Kidney epithelial cell (primary cell): ENCODE measurements around the gene THSD4. TPM values are rescaled to one million over a fixed set of nuclear protein-coding genes. Genes with fewer than 3 reads are reported as not detected.

ENCODE experiments used
- DNase-seq: peaks from one replicate; pipeline ENCODE4 v3.0.0-alpha.2; 2010; ENCODE audit warnings: low read depth
- H3K27me3 ChIP-seq: 2 replicates; pipeline ENCODE4 v1.6.0; 2011; ENCODE audit warnings: low read length; ENCODE audit not compliant: control insufficient read depth, insufficient read depth
- H3K36me3 ChIP-seq: 2 replicates; pipeline ENCODE4 v1.5.1; 2011; ENCODE audit warnings: low read length; ENCODE audit not compliant: control insufficient read depth, insufficient read depth
- H3K4me3 ChIP-seq: 2 replicates; pipeline ENCODE4 v1.5.1; 2011; ENCODE audit warnings: low read depth, mild to moderate bottlenecking, control low read depth, low read length
- total RNA-seq: library from RNA; depleted of rRNA; stranded (reverse); fragments of >200 nt; gene quantifications from 2 replicates; pipeline ENCODE4 v1.2.3, GENCODE V29; 2015
- TF ChIP-seq, protein P1 (sequence below): IDR thresholded peaks from 2 replicates; pipeline ENCODE4 v1.5.1; 2011; ENCODE audit warnings: mild to moderate bottlenecking, moderate library complexity, low read length, control low read depth, inconsistent platforms; ENCODE audit not compliant: insufficient read depth, poor library complexity, severe bottlenecking

Gene THSD4
- total RNA-seq, 1 donor from 2014 or later = 17.7 TPM

DNA sequence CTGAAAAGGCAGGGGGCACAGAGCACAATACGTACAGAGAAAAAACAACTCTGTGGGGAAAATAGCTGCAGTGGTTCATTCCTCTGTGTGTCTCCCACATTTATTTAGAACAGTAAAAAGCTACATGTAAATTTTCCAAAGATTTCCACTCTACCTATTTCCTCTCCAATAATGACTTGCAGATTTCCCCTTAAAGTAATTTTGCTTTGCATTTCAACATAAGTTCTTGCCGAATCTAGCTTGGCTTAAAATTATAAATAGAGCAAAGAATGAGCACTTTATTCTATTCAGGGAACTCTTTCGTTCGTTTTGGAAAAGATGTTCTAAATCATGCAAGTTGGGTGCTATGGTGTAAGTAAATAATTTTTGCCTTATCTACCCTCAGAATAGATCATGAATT, 636.9 kb downstream of the THSD4 start:
- H3K36me3 ChIP-seq = no peaks in the 10 kb centered on the region
- no peak for DNase-seq
- no peaks in the 10 kb centered on the region for H3K27me3 ChIP-seq
- no peak overlapping the region for H3K4me3 ChIP-seq
- TF ChIP-seq, protein P1, sequence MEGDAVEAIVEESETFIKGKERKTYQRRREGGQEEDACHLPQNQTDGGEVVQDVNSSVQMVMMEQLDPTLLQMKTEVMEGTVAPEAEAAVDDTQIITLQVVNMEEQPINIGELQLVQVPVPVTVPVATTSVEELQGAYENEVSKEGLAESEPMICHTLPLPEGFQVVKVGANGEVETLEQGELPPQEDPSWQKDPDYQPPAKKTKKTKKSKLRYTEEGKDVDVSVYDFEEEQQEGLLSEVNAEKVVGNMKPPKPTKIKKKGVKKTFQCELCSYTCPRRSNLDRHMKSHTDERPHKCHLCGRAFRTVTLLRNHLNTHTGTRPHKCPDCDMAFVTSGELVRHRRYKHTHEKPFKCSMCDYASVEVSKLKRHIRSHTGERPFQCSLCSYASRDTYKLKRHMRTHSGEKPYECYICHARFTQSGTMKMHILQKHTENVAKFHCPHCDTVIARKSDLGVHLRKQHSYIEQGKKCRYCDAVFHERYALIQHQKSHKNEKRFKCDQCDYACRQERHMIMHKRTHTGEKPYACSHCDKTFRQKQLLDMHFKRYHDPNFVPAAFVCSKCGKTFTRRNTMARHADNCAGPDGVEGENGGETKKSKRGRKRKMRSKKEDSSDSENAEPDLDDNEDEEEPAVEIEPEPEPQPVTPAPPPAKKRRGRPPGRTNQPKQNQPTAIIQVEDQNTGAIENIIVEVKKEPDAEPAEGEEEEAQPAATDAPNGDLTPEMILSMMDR = no peak

DNA sequence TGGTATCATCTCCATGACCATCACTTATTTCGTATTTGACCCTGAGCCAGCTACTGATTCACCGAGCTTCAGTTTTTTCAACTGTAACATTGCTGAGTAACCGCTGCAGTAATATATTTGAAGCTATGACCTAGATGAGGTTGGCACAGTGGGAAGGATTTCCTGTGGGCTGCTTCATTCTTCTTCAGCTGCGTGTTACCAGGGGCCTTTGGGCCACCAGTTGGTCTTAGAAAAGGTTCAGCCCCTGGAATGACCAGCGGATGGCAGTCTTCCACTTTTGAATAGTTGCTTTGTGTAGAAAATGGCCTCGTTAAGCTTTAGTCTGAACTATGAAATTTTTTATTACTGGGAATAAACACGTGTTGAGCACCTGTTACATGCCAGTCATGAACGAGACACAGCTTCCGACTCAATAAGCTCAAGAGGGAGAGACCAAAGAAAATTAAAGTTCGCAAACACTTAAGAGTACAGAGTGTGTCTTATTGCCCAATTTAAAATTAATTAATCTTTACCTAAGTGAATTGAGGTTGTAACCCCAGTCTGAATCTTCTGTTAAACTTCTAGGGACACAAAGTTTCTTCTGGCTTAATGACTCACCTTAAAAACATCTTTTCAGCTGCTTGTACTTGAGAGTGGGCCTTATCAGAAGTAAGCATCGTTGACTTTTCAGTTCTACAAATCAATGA, 637.5 kb downstream of the THSD4 start:
- H3K36me3 ChIP-seq = no peaks in the 10 kb centered on the region
- no peak overlapping the region for H3K4me3 ChIP-seq
- TF ChIP-seq, protein P1 = peak; percentile 70
- H3K27me3 ChIP-seq = no peaks in the 10 kb centered on the region
- peak; percentile 88 for DNase-seq

DNA sequence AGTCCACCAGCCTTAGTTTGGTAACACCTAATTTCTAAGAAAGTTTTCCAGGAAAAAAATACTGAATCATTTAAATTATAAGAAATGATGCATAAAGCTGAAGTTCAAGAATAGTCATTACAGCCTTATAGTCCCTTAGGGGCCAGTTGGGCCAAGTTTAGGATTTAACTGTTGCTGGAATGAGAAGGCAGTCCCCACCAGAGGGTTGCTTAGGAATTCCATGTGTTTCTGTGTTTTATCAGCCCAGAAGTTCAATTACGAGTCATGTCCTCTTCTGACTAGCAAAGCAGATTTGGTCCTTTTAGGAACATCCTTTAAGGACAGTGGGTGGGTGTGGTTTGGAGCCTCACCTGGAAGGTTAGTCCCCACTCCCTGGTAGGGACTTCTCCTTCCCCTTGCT, 638.1 kb downstream of the THSD4 start:
- Histone ChIP-seq H3K27me3 (no peaks in the 10 kb centered on the region), H3K36me3 (no peaks in the 10 kb centered on the region), H3K4me3 (no peak overlapping the region)
- DNase-seq = no peak
- TF ChIP-seq, protein P1 = no peak

DNA sequence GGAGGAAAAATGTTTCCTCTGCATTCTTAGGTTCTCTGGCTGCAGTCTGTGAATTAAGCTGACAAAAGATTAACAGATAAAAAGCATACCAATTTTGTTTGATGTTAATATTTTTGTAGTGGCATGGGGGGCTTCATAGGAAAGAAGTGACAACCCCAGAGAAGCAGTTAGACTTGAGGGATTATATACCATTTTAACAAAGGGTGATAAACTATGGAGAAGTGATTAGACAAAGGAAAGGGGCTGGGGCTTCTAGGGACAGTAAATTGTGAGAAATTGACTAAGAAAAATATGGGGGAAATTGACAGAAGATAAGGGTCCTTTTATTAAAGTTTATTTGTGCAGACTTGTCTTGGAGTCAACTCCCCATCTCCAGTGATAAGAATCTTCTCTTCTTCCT, 639.4 kb downstream of the THSD4 start:
- H3K36me3 ChIP-seq = no peaks in the 10 kb centered on the region

DNA sequence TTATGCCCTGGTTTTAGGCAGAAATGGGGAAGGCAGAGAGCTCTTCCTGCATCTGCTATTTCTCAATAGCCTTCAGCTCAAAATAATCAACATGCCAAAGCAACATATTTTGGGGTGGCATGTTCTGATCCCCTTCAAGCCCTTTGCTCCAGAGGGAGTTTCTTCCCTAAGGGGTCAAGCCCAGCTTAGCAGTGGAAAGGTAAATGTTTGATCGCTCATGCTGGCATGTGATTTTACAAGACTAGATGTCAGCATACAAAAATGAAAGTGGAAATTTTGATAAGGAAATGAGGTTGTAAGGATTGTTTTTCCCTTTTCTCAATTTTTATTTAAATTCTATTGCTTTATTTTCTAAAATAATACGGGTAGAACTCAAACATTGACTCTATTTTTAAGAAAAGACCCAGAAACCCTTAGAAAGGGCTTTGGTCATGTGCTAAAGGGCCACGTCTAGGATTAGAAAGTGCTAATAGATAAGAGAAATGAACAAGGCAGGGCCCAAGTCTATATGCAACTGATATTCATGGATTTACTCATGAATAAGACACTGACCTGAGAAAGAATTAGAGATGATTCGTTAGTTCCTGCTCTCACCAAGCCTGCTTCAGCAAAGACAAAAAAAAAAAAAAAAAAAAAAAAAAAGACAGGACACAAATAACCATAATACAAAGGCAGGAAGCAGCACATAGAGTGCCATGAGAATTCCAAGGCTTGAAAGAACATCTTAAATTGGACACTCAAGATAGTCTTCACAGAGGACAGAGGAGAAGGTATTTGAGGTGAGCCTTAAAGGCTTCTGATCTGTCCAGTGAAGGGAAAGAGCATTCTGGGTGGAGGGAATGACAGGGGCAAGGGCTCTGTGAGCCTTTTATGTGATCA, 640.1 kb downstream of the THSD4 start:
- H3K36me3 ChIP-seq = no peaks in the 10 kb centered on the region
- TF ChIP-seq, protein P1 = no peak
- no peak overlapping the region for H3K4me3 ChIP-seq
- no peaks in the 10 kb centered on the region for H3K27me3 ChIP-seq
- no peak for DNase-seq

More for the DNA sequence above, 639.4 kb downstream of the THSD4 start:
- Histone ChIP-seq H3K4me3 (no peak overlapping the region), H3K27me3 (no peaks in the 10 kb centered on the region)
- no peak for DNase-seq
- TF ChIP-seq, protein P1 = no peak
